ENCODE measurements around the gene SOX30. TPM values are rescaled to one million over a fixed set of nuclear protein-coding genes. Genes with fewer than 3 reads are reported as not detected.

The SOX30 gene
- total RNA-seq, 1 experiment from 2014 or later: 0.46 TPM

GRCh38 chr5:157576678-157577077 is 75.6 kb downstream of the SOX30 start:
- H3K27me3 Mint-ChIP-seq (ENCODE audit: low read depth): peaks cover 29% of the 10 kb centered on the region
- no peak for TF ChIP-seq FOXK1 (CRISPR knock-in tag; IDR thresholded peaks at IDR 0.05)
- TF ChIP-seq SP1 (CRISPR knock-in tag; conservative IDR thresholded peaks at IDR 0.05): no peak
- TF ChIP-seq NFATC4 (CRISPR knock-in tag; IDR thresholded peaks at IDR 0.05): no peak
- H3K36me3 Mint-ChIP-seq: no peaks in the 10 kb centered on the region
- DNase-seq (ENCODE audit: low spot score): no peak
- H3K27ac Mint-ChIP-seq: no peak overlapping the region
- ChIA-PET POLR2A (no interaction called here), CTCF (interaction anchor here (1.1 to 2.5 kb wide), 4 partner anchors 15 to 222 kb away, joined by 3 to 11 read pairs (median 4); partner anchors contain the start of gene LSM11)
- no peak for ATAC-seq
- H3K4me3 Mint-ChIP-seq: peak overlapping the region; percentile 78
- peaks cover 44% of the 10 kb centered on the region for H3K4me1 Mint-ChIP-seq
- H3K9me3 Mint-ChIP-seq: no peaks in the 10 kb centered on the region; the same call in 1 of the 2 replicates

Other genes with a start within 250 kb of the SOX30 start
- gene NIPAL4, start 192.2 kb downstream of the SOX30 start, total RNA-seq (2021): 0.11 TPM in 1 of 3 replicates, not detected in the others
- gene ADAM19, start 76.7 kb downstream of the SOX30 start, total RNA-seq (2021): 19.2 to 28.6 TPM (median 20.7 TPM) in 3 replicates
- not detected in 3 replicates for gene C5orf52, start 19.1 kb upstream of the SOX30 start, total RNA-seq (2021)
- 11.6 to 14.6 TPM (median 12.3 TPM) in 3 replicates for gene THG1L, start 79.0 kb upstream of the SOX30 start, total RNA-seq (2021)
- 5.2 to 5.8 TPM (median 5.4 TPM) in 3 replicates for gene LSM11, start 91.3 kb upstream of the SOX30 start, total RNA-seq (2021)
- 74.6 to 79.6 TPM (median 76.1 TPM) in 3 replicates for gene CLINT1, start 206.7 kb upstream of the SOX30 start, total RNA-seq (2021)

Measured in WTC11 (cell line).